Thyroid gland (tissue), 4 donors: ENCODE measurements around the gene LNX1. TPM values are rescaled to one million over a fixed set of nuclear protein-coding genes. Genes with fewer than 3 reads are reported as not detected.

Experiments
- DNase-seq, 2 donors: peaks; one replicate each; pipeline ENCODE4 v3.0.0-alpha.2; 2019
- H3K27ac ChIP-seq, 3 donors: fragments of 200-600 bp; sonication (generic); 1 replicate in 2 of 3; 2 replicates in 1 of 3; pipeline ENCODE4 v1.5.1; 2016 to 2019; ENCODE audit warnings: mild to moderate bottlenecking in 1 of 3, moderate library complexity in 1 of 3
- H3K27me3 ChIP-seq: fragments of 200-600 bp; sonication (generic); one replicate; pipeline ENCODE4 v1.5.1; 2019
- H3K36me3 ChIP-seq, 2 donors: fragments of 200-600 bp; sonication (generic); one replicate each; pipeline ENCODE4 v1.5.1; 2016 to 2019
- H3K4me1 ChIP-seq, 2 donors: fragments of 200-600 bp; sonication (generic); one replicate each; pipeline ENCODE4 v1.5.1; 2017 to 2019
- H3K4me3 ChIP-seq, 3 donors: fragments of 200-600 bp; sonication (generic); replicated peaks in 1 of 3; 1 replicate in 2 of 3; 2 replicates in 1 of 3; pipeline ENCODE4 v1.5.1; 2016; ENCODE audit warnings: mild to moderate bottlenecking in 1 of 3
- H3K9me3 ChIP-seq: fragments of 200-600 bp; sonication (generic); one replicate; pipeline ENCODE4 v1.5.1; 2017
- POLR2A ChIP-seq, 2 donors: fragments of 450-650 bp; IDR thresholded peaks; one replicate each; pipeline ENCODE4 v1.6.1; 2017; ENCODE audit warnings: antibody characterized with exemption in 2 of 2, mild to moderate bottlenecking in 2 of 2, moderate library complexity in 1 of 2
- WGBS, 2 donors: methylation state at CpG; one replicate each; pipeline ENCODE4 v1.1.5; 2017; 5-methylcytosine and 5-hydroxymethylcytosine counted together
- intact Hi-C: fragments of 100-400 bp; cut with DNase I; formaldehyde crosslinking; loops from one replicate; pipeline ENCODE4 v1.15.1; 2023
- total RNA-seq, 4 donors: library from RNA; depleted of rRNA; stranded (reverse); fragments of >200 nt; gene quantifications; one replicate each; pipeline ENCODE4 v1.2.3, GENCODE V29; 2016
- TF ChIP-seq, protein P1 (sequence below), 6 experiments: fragments of 200-600 bp in 3 of 6; fragments of 450-650 bp in 3 of 6; sonication (generic) in 3 of 6; IDR thresholded peaks; one replicate each; pipeline ENCODE4 v1.5.1; 2016 to 2019; ENCODE audit warnings: antibody characterized with exemption in 6 of 6, mild to moderate bottlenecking in 2 of 6, inconsistent platforms in 1 of 6, moderate library complexity in 1 of 6

LNX1 gene
- total RNA-seq, 4 donors from 2014 or later, result 34.3 to 63.8 (median 43.3) TPM

DNA sequence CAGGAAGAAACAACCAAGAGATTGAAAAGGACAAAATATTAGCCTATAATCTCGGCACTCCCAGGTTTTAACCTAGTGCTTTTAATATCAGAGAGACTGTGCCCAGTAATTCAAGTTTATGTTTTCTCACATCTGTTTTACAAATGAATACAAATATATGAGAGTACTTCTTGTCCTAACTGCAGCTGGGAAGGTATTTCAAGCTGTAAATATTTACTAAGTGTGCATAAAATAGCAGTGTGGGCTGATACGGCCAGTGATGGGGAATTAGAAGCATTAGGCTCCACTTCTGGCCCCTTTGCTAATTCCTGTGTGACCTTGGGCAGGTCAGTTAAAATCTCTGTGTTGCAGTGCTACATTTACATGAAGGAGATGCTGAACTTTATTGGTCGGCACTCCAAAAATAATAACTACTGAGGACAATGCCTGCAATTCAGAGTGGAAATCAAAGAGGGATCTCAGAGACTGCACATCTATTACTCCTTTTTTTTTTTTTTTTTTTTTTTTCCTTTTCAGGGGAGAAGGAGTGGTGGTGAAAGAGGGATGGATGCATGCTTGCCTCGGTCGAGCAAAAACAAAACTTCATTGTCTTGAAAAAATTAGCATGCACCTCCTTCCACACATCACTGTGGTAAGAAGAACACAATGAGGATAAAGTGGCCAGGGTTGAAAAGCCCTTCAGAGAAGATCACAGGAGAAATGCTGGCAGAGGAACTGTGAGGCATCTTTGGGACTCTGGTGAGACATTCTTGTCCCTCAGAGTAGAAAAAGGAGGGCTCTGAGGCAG is 44.6 kb upstream of the LNX1 start:
- H3K36me3 ChIP-seq, result no peaks in the 10 kb centered on the region
- DNase-seq, result no peak
- 54 to 61% methylated on average over 5 of the region's 5 CpGs for WGBS, 2 donors
- intact Hi-C loops, result no loop called here
- TF ChIP-seq, protein P1, sequence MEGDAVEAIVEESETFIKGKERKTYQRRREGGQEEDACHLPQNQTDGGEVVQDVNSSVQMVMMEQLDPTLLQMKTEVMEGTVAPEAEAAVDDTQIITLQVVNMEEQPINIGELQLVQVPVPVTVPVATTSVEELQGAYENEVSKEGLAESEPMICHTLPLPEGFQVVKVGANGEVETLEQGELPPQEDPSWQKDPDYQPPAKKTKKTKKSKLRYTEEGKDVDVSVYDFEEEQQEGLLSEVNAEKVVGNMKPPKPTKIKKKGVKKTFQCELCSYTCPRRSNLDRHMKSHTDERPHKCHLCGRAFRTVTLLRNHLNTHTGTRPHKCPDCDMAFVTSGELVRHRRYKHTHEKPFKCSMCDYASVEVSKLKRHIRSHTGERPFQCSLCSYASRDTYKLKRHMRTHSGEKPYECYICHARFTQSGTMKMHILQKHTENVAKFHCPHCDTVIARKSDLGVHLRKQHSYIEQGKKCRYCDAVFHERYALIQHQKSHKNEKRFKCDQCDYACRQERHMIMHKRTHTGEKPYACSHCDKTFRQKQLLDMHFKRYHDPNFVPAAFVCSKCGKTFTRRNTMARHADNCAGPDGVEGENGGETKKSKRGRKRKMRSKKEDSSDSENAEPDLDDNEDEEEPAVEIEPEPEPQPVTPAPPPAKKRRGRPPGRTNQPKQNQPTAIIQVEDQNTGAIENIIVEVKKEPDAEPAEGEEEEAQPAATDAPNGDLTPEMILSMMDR (IDR thresholded peaks at IDR 0.05), result no peak
- TF ChIP-seq POLR2A (IDR thresholded peaks at IDR 0.05), result no peak
- H3K4me1 ChIP-seq, result peaks cover 15 to 20% of the 10 kb centered on the region in 2 donors
- H3K9me3 ChIP-seq, result no peaks in the 10 kb centered on the region
- no peaks in the 10 kb centered on the region for H3K27me3 ChIP-seq
- H3K4me3 ChIP-seq, result no peak overlapping the region
- no peak overlapping the region for H3K27ac ChIP-seq

DNA sequence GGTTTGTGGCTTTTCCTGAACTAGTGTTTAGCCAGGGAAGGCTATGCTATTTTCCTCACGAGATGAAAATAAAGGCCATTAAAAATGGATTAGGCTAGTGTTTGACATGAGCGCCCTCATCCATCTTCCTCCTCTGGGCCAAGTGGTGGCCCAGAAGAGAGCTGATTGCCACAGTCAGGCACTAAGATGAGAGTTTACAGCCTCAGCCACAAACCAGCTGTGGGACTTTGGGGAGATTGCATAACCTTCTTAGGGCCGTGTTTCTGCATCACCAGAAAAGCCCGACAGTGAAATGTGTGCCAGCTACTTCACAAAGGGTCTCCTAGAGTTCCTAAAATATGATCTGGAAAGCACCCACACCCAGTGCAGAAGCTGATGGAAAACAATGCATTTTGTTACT is 42.3 kb upstream of the LNX1 start:
- Histone ChIP-seq H3K36me3 (no peaks in the 10 kb centered on the region), H3K4me1 (peaks cover 3 to 4% of the 10 kb centered on the region in 2 donors), H3K27me3 (no peaks in the 10 kb centered on the region), H3K4me3 (no peak overlapping the region), H3K27ac (no peak overlapping the region), H3K9me3 (no peaks in the 10 kb centered on the region)
- intact Hi-C loops, result no loop called here
- DNase-seq, result no peak
- TF ChIP-seq, protein P1 (IDR thresholded peaks at IDR 0.05), result no peak
- no peak for TF ChIP-seq POLR2A (IDR thresholded peaks at IDR 0.05)
- WGBS, 2 donors, result 64% methylated on average over 4 of the region's 4 CpGs

DNA sequence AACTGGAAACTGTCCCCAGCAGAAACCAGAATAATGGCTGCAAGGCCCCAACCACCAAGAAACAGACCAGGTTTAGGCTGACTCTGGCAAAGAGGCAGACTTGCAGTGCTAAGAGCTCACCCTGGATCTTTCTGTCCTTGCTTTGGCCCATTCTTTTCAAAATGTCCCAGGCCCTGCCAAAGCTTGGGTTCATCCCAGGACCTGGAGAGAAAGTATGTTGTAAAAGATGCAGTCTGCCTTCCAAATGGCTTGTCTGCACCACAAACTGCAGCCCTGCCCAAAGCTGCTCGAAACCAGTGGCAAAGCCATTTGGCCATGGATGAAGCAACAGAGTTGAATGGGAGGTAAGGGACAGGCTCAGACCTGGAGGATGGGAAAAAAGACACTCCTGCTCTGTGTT is 38.0 kb upstream of the LNX1 start:
- TF ChIP-seq, protein P1 (IDR thresholded peaks at IDR 0.05), result no peak
- no peak for TF ChIP-seq POLR2A (IDR thresholded peaks at IDR 0.05)
- H3K27me3 ChIP-seq, result no peaks in the 10 kb centered on the region
- no peaks in the 10 kb centered on the region for H3K9me3 ChIP-seq
- peaks cover 0 to 22% of the 10 kb centered on the region in 2 donors for H3K4me1 ChIP-seq
- H3K36me3 ChIP-seq, result no peaks in the 10 kb centered on the region
- no peak overlapping the region for H3K27ac ChIP-seq
- WGBS, 2 donors, result 17 to 100% methylated on average over 1 of the region's 1 CpG
- intact Hi-C loops, result no loop called here
- DNase-seq, result no peak
- no peak overlapping the region for H3K4me3 ChIP-seq

DNA sequence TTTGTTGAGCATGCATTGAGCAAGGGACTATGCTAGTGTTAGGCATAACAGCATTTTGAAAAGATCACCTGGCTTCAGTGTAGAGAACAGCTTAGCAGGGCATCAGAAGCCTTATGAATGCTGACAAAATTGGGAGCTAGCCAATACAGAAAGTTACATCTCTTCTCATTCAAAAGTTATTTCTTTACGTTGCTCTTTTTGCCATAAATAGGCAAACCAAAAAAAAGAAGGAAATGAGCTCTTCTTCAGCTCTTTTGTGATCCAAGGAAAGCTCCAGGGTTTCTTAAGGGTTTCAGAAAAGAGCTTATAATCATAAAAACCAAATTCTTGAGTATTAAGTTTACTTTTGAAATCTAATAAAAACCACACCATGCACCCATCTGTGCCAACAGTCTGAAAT is 35.2 kb upstream of the LNX1 start:
- no peak overlapping the region for H3K27ac ChIP-seq
- no peak for DNase-seq
- H3K9me3 ChIP-seq, result no peaks in the 10 kb centered on the region
- H3K36me3 ChIP-seq, result no peaks in the 10 kb centered on the region
- 56 to 67% methylated on average over 1 of the region's 1 CpG for WGBS, 2 donors
- no peak overlapping the region for H3K4me3 ChIP-seq
- intact Hi-C loops, result no loop called here
- no peaks in the 10 kb centered on the region for H3K27me3 ChIP-seq
- H3K4me1 ChIP-seq, result peaks cover 0 to 22% of the 10 kb centered on the region in 2 donors
- TF ChIP-seq, protein P1 (IDR thresholded peaks at IDR 0.05), result no peak
- TF ChIP-seq POLR2A (IDR thresholded peaks at IDR 0.05), result no peak

DNA sequence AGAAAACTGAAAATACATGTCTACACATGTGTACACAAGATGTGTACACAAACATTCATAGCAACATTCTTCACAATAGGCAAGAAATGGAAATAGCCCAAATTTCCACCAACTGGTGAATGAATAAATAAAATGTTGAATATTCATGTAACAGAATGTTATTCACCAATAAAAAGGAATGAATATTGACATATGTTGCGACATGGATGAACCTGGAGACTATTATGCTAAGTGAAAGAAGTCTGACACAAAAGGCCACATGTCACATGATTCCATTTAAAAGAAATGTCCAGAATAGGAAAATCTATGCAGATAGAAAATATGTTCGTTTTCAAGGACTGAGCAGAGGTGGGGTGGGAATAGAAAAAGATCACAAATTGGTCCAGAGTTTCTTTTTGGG is 34.6 kb upstream of the LNX1 start:
- Histone ChIP-seq H3K9me3 (no peaks in the 10 kb centered on the region), H3K4me1 (peaks cover 0 to 22% of the 10 kb centered on the region in 2 donors), H3K4me3 (no peak overlapping the region), H3K27me3 (no peaks in the 10 kb centered on the region), H3K27ac (no peak overlapping the region), H3K36me3 (no peaks in the 10 kb centered on the region)
- intact Hi-C loops, result no loop called here
- no peak for DNase-seq
- 89 to 92% methylated on average over 2 of the region's 2 CpGs for WGBS, 2 donors
- TF ChIP-seq POLR2A (IDR thresholded peaks at IDR 0.05), result no peak
- TF ChIP-seq, protein P1 (IDR thresholded peaks at IDR 0.05), result no peak
